ENCODE results near the gene ZNF726.

- TF ChIP-seq POLR2A (IDR thresholded peaks at IDR 0.05; ENCODE audit: extremely low read depth, insufficient read length) (no peak), CTCF (IDR thresholded peaks at IDR 0.05; ENCODE audit: low read depth, low read length) (no peak), MAX (IDR thresholded peaks at IDR 0.05; ENCODE audit: low read depth, low read length) (no peak), MYC (IDR thresholded peaks at IDR 0.05; ENCODE audit: low read depth, low read length) (no peak)
These were observed 8.9 kb upstream of the ZNF726 start for GRCh38 chr19:23905771-23906170.

Measured in NB4 (cell line).